Globus pallidus (tissue), 1 donor: ENCODE measurements around the gene MAPT.
"Not testable (repeated sequence)": the region's sequence is repeated elsewhere in the genome, so short reads cannot be mapped to it uniquely, and the experiment has no call there.

Source experiments
- DNase-seq: peaks from one replicate; pipeline ENCODE4 v3.0.0-alpha.2; 2015; ENCODE audit warnings: low spot score

Gene MAPT

DNA sequence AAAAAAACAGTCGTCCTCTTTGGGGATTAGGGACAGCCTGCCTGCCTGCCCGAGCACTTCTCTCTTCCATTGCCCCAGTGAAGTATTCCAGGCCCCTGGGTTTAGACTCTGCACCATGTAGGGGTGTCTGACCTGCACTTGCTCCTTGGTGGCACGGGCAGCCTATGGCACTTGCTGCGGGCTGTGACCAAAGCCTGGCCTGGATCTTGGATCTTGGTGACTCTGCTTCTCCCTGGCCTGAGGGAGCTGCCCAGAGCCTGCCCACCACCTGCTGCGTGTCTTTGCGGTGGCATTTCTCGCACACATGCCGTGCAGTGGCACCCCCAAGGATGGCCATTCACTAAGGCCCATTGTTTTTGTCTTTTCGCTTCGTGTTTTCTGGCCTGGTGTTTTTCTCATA is 98.5 kb downstream of the MAPT start:
- DNase-seq: no peak

DNA sequence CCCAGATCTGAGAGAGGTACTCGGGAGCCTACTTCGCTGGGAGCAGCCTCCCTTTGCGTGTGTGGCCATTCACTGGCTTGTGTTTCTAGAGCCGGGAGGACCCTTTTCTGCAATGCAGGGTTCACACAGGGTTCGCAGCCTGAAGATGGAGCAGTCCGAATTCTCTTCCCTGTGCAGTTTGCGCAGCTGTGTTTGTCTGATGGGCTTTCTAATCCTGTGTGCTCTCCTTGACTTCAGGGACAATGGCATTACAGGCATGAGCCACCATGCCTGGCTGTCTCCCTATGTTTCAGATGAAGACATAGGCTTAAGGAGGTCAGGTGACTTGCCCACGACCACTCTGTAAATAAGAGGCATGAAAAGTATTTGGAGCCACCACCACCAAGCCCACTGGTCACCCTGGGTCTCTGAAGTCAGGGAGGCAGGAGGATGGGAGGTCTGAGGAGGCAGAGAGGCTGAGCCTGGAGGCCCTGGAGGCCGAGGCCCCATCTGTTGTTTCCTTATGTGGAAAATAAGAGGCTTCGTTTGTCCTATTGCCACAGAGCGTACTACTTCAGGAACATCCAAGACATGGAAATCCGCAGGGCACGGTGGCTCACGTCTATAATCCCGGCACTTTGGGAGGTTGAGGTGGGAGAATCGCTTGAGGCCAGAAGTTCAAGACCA is 99.7 kb downstream of the MAPT start:
- no peak for DNase-seq

DNA sequence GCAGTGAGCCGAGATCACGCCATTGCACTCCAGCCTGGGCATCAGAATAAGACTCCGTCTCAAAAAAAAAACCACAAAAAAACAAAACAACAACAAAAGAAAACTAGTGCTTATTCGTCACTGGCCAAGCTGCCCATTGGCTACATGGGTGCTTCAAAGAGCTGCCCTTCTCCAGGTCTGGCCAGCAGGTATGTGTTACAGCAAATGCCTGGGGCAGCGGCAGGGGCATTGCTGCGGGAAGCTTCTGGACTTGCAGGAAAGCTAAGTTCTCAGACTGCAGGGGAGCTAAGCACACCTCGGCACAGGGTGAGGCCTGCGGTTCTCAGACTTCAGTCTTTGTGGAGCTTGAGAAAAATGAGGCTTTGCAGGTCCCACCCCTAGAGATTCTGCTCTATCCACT is 100.6 kb downstream of the MAPT start:
- DNase-seq: no peak

DNA sequence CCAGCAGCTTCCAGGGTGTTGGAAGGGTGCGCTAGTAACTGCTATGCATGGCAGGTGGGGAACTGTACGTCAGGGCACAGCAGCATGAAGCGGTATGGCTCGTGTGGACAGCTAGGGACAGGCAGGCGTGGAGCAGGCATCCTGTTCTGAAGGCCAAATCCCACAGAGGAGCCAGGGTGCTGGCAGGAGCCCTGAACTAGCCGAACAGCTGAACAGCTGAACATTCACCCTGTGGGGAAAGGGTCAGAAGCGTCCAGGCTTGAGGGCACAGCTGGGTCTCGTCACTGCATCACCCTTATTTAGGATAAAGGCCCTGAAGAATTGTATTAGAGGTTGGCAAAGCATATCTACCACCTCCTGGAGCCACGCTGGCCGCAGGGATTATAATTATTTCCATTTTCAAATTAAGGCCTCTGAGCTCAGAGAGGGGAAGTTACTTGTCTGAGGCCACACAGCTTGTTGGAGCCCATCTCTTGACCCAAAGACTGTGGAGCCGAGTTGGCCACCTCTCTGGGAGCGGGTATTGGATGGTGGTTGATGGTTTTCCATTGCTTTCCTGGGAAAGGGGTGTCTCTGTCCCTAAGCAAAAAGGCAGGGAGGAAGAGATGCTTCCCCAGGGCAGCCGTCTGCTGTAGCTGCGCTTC is 101.4 kb downstream of the MAPT start:
- no peak for DNase-seq

DNA sequence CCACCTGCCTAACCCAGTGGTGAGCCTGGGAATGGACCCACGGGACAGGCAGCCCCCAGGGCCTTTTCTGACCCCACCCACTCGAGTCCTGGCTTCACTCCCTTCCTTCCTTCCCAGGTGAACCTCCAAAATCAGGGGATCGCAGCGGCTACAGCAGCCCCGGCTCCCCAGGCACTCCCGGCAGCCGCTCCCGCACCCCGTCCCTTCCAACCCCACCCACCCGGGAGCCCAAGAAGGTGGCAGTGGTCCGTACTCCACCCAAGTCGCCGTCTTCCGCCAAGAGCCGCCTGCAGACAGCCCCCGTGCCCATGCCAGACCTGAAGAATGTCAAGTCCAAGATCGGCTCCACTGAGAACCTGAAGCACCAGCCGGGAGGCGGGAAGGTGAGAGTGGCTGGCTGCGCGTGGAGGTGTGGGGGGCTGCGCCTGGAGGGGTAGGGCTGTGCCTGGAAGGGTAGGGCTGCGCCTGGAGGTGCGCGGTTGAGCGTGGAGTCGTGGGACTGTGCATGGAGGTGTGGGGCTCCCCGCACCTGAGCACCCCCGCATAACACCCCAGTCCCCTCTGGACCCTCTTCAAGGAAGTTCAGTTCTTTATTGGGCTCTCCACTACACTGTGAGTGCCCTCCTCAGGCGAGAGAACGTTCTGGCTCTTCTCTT is 102.1 kb downstream of the MAPT start:
- DNase-seq: no peak

DNA sequence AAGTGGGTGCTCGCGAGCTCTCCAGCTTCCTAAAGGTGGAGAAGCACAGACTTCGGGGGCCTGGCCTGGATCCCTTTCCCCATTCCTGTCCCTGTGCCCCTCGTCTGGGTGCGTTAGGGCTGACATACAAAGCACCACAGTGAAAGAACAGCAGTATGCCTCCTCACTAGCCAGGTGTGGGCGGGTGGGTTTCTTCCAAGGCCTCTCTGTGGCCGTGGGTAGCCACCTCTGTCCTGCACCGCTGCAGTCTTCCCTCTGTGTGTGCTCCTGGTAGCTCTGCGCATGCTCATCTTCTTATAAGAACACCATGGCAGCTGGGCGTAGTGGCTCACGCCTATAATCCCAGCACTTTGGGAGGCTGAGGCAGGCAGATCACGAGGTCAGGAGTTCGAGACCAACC is 102.8 kb downstream of the MAPT start:
- no peak for DNase-seq

DNA sequence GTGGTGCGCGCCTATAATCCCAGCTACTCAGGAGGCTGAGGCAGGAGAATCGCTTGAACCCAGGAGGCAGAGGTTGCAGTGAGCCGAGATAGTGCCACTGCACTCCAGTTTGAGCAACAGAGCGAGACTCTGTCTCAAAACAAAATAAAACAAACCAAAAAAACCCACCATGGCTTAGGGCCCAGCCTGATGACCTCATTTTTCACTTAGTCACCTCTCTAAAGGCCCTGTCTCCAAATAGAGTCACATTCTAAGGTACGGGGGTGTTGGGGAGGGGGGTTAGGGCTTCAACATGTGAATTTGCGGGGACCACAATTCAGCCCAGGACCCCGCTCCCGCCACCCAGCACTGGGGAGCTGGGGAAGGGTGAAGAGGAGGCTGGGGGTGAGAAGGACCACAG is 103.3 kb downstream of the MAPT start:
- DNase-seq: no peak

DNA sequence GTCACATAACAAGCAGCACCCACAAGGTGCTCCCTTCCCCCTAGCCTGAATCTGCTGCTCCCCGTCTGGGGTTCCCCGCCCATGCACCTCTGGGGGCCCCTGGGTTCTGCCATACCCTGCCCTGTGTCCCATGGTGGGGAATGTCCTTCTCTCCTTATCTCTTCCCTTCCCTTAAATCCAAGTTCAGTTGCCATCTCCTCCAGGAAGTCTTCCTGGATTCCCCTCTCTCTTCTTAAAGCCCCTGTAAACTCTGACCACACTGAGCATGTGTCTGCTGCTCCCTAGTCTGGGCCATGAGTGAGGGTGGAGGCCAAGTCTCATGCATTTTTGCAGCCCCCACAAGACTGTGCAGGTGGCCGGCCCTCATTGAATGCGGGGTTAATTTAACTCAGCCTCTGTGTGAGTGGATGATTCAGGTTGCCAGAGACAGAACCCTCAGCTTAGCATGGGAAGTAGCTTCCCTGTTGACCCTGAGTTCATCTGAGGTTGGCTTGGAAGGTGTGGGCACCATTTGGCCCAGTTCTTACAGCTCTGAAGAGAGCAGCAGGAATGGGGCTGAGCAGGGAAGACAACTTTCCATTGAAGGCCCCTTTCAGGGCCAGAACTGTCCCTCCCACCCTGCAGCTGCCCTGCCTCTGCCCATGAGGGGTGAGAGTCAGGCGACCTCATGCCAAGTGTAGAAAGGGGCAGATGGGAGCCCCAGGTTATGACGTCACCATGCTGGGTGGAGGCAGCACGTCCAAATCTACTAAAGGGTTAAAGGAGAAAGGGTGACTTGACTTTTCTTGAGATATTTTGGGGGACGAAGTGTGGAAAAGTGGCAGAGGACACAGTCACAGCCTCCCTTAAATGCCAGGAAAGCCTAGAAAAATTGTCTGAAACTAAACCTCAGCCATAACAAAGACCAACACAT is 104.9 kb downstream of the MAPT start, which contains the start of gene STH:
Gene STH, plus strand, starts transcription at position 264 of the 913 bp plus-strand sequence. Its CDS starts 30 bp downstream, at position 294.
- no peak for DNase-seq

DNA sequence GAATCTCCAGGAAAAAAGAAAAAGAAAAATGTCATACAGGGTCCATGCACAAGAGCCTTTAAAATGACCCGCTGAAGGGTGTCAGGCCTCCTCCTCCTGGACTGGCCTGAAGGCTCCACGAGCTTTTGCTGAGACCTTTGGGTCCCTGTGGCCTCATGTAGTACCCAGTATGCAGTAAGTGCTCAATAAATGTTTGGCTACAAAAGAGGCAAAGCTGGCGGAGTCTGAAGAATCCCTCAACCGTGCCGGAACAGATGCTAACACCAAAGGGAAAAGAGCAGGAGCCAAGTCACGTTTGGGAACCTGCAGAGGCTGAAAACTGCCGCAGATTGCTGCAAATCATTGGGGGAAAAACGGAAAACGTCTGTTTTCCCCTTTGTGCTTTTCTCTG is 105.5 kb downstream of the MAPT start:
- no peak for DNase-seq

DNA sequence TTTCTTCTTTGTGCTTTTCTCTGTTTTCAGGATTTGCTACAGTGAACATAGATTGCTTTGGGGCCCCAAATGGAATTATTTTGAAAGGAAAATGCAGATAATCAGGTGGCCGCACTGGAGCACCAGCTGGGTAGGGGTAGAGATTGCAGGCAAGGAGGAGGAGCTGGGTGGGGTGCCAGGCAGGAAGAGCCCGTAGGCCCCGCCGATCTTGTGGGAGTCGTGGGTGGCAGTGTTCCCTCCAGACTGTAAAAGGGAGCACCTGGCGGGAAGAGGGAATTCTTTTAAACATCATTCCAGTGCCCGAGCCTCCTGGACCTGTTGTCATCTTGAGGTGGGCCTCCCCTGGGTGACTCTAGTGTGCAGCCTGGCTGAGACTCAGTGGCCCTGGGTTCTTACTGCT is 105.9 kb downstream of the MAPT start:
- DNase-seq: no peak

DNA sequence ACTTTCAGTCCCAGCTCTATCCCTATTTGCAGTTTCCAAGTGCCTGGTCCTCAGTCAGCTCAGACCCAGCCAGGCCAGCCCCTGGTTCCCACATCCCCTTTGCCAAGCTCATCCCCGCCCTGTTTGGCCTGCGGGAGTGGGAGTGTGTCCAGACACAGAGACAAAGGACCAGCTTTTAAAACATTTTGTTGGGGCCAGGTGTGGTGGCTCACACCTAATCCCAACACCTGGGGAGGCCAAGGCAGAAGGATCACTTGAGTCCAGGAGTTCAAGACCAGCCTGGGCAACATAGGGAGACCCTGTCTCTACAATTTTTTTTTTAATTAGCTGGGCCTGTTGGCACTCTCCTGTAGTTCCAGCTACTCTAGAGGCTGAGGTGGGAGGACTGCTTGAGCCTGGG is 106.4 kb downstream of the MAPT start:
- no peak for DNase-seq

DNA sequence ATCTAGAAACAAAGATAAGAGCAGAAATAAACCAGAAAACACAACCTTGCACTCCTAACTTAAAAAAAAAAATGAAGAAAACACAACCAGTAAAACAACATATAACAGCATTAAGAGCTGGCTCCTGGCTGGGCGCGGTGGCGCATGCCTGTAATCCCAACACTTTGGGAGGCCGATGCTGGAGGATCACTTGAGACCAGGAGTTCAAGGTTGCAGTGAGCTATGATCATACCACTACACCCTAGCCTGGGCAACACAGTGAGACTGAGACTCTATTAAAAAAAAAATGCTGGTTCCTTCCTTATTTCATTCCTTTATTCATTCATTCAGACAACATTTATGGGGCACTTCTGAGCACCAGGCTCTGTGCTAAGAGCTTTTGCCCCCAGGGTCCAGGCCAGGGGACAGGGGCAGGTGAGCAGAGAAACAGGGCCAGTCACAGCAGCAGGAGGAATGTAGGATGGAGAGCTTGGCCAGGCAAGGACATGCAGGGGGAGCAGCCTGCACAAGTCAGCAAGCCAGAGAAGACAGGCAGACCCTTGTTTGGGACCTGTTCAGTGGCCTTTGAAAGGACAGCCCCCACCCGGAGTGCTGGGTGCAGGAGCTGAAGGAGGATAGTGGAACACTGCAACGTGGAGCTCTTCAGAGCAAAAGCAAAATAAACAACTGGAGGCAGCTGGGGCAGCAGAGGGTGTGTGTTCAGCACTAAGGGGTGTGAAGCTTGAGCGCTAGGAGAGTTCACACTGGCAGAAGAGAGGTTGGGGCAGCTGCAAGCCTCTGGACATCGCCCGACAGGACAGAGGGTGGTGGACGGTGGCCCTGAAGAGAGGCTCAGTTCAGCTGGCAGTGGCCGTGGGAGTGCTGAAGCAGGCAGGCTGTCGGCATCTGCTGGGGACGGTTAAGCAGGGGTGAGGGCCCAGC is 107.3 kb downstream of the MAPT start:
- DNase-seq: no peak

DNA sequence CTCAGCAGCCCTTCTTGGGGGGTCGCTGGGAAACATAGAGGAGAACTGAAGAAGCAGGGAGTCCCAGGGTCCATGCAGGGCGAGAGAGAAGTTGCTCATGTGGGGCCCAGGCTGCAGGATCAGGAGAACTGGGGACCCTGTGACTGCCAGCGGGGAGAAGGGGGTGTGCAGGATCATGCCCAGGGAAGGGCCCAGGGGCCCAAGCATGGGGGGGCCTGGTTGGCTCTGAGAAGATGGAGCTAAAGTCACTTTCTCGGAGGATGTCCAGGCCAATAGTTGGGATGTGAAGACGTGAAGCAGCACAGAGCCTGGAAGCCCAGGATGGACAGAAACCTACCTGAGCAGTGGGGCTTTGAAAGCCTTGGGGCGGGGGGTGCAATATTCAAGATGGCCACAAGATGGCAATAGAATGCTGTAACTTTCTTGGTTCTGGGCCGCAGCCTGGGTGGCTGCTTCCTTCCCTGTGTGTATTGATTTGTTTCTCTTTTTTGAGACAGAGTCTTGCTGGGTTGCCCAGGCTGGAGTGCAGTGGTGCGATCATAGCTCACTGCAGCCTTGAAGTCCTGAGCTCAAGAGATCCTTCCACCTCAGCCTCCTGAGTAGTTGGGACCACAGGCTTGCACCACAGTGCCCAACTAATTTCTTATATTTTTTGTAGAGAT is 108.1 kb downstream of the MAPT start:
- DNase-seq: peak; percentile 72

DNA sequence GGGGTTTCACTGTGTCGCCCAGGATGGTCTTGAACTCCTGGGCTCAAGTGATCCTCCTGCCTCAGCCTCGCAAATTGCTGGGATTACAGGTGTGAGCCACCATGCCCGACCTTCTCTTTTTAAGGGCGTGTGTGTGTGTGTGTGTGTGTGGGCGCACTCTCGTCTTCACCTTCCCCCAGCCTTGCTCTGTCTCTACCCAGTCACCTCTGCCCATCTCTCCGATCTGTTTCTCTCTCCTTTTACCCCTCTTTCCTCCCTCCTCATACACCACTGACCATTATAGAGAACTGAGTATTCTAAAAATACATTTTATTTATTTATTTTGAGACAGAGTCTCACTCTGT is 108.6 kb downstream of the MAPT start:
- no peak for DNase-seq

DNA sequence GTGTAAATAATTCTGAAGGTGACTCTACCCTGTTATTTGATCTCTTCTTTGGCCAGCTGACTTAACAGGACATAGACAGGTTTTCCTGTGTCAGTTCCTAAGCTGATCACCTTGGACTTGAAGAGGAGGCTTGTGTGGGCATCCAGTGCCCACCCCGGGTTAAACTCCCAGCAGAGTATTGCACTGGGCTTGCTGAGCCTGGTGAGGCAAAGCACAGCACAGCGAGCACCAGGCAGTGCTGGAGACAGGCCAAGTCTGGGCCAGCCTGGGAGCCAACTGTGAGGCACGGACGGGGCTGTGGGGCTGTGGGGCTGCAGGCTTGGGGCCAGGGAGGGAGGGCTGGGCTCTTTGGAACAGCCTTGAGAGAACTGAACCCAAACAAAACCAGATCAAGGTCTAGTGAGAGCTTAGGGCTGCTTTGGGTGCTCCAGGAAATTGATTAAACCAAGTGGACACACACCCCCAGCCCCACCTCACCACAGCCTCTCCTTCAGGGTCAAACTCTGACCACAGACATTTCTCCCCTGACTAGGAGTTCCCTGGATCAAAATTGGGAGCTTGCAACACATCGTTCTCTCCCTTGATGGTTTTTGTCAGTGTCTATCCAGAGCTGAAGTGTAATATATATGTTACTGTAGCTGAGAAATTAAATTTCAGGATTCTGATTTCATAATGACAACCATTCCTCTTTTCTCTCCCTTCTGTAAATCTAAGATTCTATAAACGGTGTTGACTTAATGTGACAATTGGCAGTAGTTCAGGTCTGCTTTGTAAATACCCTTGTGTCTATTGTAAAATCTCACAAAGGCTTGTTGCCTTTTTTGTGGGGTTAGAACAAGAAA is 109.8 kb downstream of the MAPT start:
- peak; percentile 88 for DNase-seq

DNA sequence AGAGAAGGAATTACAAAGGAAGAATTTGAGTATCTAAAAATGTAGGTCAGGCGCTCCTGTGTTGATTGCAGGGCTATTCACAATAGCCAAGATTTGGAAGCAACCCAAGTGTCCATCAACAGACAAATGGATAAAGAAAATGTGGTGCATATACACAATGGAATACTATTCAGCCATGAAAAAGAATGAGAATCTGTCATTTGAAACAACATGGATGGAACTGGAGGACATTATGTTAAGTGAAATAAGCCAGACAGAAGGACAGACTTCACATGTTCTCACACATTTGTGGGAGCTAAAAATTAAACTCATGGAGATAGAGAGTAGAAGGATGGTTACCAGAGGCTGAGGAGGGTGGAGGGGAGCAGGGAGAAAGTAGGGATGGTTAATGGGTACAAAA is 111.7 kb downstream of the MAPT start:
- DNase-seq: not testable (repeated sequence)

DNA sequence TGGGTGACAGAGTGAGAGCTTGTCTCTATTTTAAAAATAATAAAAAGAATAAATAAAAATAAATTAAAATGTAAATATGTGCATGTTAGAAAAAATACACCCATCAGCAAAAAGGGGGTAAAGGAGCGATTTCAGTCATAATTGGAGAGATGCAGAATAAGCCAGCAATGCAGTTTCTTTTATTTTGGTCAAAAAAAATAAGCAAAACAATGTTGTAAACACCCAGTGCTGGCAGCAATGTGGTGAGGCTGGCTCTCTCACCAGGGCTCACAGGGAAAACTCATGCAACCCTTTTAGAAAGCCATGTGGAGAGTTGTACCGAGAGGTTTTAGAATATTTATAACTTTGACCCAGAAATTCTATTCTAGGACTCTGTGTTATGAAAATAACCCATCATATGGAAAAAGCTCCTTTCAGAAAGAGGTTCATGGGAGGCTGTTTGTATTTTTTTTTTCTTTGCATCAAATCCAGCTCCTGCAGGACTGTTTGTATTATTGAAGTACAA is 113.2 kb downstream of the MAPT start:
- no peak for DNase-seq

DNA sequence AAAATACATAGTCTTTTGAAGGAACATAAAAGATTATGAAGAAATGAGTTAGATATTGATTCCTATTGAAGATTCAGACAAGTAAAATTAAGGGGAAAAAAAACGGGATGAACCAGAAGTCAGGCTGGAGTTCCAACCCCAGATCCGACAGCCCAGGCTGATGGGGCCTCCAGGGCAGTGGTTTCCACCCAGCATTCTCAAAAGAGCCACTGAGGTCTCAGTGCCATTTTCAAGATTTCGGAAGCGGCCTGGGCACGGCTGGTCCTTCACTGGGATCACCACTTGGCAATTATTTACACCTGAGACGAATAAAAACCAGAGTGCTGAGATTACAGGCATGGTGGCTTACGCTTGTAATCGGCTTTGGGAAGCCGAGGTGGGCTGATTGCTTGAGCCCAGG is 114.2 kb downstream of the MAPT start:
- no peak for DNase-seq

DNA sequence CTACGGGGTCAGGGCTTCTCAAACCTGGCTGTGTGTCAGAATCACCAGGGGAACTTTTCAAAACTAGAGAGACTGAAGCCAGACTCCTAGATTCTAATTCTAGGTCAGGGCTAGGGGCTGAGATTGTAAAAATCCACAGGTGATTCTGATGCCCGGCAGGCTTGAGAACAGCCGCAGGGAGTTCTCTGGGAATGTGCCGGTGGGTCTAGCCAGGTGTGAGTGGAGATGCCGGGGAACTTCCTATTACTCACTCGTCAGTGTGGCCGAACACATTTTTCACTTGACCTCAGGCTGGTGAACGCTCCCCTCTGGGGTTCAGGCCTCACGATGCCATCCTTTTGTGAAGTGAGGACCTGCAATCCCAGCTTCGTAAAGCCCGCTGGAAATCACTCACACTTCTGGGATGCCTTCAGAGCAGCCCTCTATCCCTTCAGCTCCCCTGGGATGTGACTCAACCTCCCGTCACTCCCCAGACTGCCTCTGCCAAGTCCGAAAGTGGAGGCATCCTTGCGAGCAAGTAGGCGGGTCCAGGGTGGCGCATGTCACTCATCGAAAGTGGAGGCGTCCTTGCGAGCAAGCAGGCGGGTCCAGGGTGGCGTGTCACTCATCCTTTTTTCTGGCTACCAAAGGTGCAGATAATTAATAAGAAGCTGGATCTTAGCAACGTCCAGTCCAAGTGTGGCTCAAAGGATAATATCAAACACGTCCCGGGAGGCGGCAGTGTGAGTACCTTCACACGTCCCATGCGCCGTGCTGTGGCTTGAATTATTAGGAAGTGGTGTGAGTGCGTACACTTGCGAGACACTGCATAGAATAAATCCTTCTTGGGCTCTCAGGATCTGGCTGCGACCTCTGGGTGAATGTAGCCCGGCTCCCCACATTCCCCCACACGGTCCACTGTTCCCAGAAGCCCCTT is 115.6 kb downstream of the MAPT start:
- DNase-seq: no peak
